K562 (cell line): ENCODE measurements around the gene GCN1. TPM values are rescaled to one million over a fixed set of nuclear protein-coding genes. Genes with fewer than 3 reads are reported as not detected.

Experiments
- ATAC-seq: fragments of 200-7000 bp; cut with Tn5 transposase; 3 replicates; pipeline ENCODE4 v1.9.1; 2020; ENCODE audit warnings: moderate library complexity
- BruUV-seq: library from RNA; stranded (reverse); fragments of 400-500 nt; replicated peaks from 2 replicates; lab custom pipeline; 2021; lab: Mats Ljungman, UMichigan
- CTCF ChIA-PET: fragments of 300-600 bp; formaldehyde crosslinking; extraction: SDS; loops from one replicate; lab custom pipeline; 2021; ENCODE audit warnings: low intra/inter-chr PET ratio; lab: Yijun Ruan, JAX
- POLR2A ChIA-PET: fragments of 300-600, 350-650 bp; sonication (Branson Sonifier 250); formaldehyde crosslinking; extraction: SDS; loops from one replicate; lab custom pipeline; 2021; ENCODE audit warnings: antibody characterized with exemption, inconsistent platforms; lab: Yijun Ruan, JAX
- DNase-seq, 4 experiments: peaks; one replicate each; pipeline versions ENCODE4 v3.0.0 to v3.0.0-alpha.2; 2011 to 2018; ENCODE audit warnings: low spot score in 3 of 4, mixed read lengths in 3 of 4; ENCODE audit errors: extremely low read depth in 1 of 4
- FAIRE-seq: peaks from 2 replicates; lab custom pipeline; 2011; peaks lifted over from hg19 to GRCh38; lab: Jason Lieb, UNC
- H2AFZ ChIP-seq: 2 replicates; pipeline ENCODE4 v1.6.0; 2011; ENCODE audit warnings: low read depth, low read length, control low read depth, inconsistent platforms
- H3K27ac ChIP-seq: fragments of 200-600 bp; 3 replicates; pipeline ENCODE4 v1.8.0; 2011; ENCODE audit warnings: low read depth, mild to moderate bottlenecking, control low read depth, inconsistent platforms, low read length, moderate library complexity, mixed read lengths; ENCODE audit errors: extremely low read depth
- H3K27me3 ChIP-seq, 2 experiments: fragments of 300-600 bp in 1 of 2; 2 replicates in 1 of 2; 3 replicates in 1 of 2; pipeline versions ENCODE4 v1.6.0 to v1.8.0; 2011; ENCODE audit warnings: inconsistent platforms in 2 of 2, low read length in 2 of 2, mild to moderate bottlenecking in 1 of 2, mixed read lengths in 1 of 2, moderate library complexity in 1 of 2; ENCODE audit not compliant: control insufficient read depth in 2 of 2, insufficient read depth in 2 of 2
- H3K36me3 ChIP-seq: fragments of 300-600 bp; 3 replicates; pipeline ENCODE4 v1.8.0; 2011; ENCODE audit warnings: mild to moderate bottlenecking, low read length, inconsistent platforms; ENCODE audit not compliant: control insufficient read depth, insufficient read depth
- H3K4me1 ChIP-seq, 2 experiments: fragments of 200-600 bp in 1 of 2; replicated peaks in 1 of 2; 2 replicates in 1 of 2; 3 replicates in 1 of 2; pipeline versions ENCODE4 v1.5.1 to v1.8.0; 2011; ENCODE audit warnings: inconsistent platforms in 2 of 2, low read length in 2 of 2, mild to moderate bottlenecking in 1 of 2, mixed read lengths in 1 of 2, moderate library complexity in 1 of 2; ENCODE audit not compliant: control insufficient read depth in 2 of 2, insufficient read depth in 2 of 2
- H3K4me2 ChIP-seq: 2 replicates; pipeline ENCODE4 v1.6.1; 2011; ENCODE audit warnings: low read length, control low read depth, inconsistent platforms, mixed read lengths; ENCODE audit not compliant: insufficient read depth
- H3K4me3 ChIP-seq: fragments of 200-600 bp; sonication (generic), shearing (Covaris generic); 2 replicates; pipeline ENCODE4 v1.5.1; 2016; ENCODE audit warnings: control low read depth, inconsistent platforms
- H3K79me2 ChIP-seq: fragments of 200-600 bp; 3 replicates; pipeline ENCODE4 v1.8.0; 2011; ENCODE audit warnings: low read length, inconsistent platforms; ENCODE audit not compliant: control insufficient read depth, insufficient read depth
- H3K9ac ChIP-seq, 2 experiments: 2 replicates each; pipeline versions ENCODE4 v1.6.0 to v1.6.1; 2011; ENCODE audit warnings: low read depth in 2 of 2, low read length in 2 of 2, control low read depth in 1 of 2, inconsistent platforms in 1 of 2, mild to moderate bottlenecking in 1 of 2, mixed read lengths in 1 of 2; ENCODE audit not compliant: insufficient read depth in 1 of 2
- H3K9me1 ChIP-seq: one replicate; pipeline ENCODE4 v1.6.0; 2011; ENCODE audit warnings: inconsistent platforms, mild to moderate bottlenecking, low read length, moderate library complexity; ENCODE audit not compliant: control insufficient read depth, insufficient read depth
- H3K9me3 ChIP-seq: replicated peaks from 2 replicates; pipeline ENCODE4 v1.5.1; 2011; ENCODE audit warnings: low read depth, low read length, inconsistent platforms; ENCODE audit not compliant: control insufficient read depth, insufficient read depth
- H4K20me1 ChIP-seq: replicated peaks from 2 replicates; pipeline ENCODE4 v1.6.1; 2011; ENCODE audit warnings: low read length, inconsistent platforms, mixed read lengths; ENCODE audit not compliant: control insufficient read depth, insufficient read depth
- COPS2 ChIP-seq: fragments of 450-650 bp; conservative IDR thresholded peaks from 2 replicates; pipeline ENCODE4 v1.6.1; 2016; ENCODE audit warnings: mild to moderate bottlenecking, moderate library complexity
- HDAC3 ChIP-seq: fragments of 450-650 bp; IDR thresholded peaks from 2 replicates; pipeline ENCODE4 v1.6.1; 2018; ENCODE audit warnings: borderline replicate concordance, mild to moderate bottlenecking, moderate library complexity; ENCODE audit not compliant: partially characterized antibody
- POLR2G ChIP-seq: fragments of 200-400 bp; formaldehyde crosslinking; IDR thresholded peaks from 2 replicates; pipeline ENCODE4 v1.6.1; 2017; ENCODE audit warnings: low read depth, mild to moderate bottlenecking, antibody characterized with exemption, low read length, moderate library complexity
- RBM22 ChIP-seq: fragments of 200-400 bp; formaldehyde crosslinking; IDR thresholded peaks from 2 replicates; pipeline ENCODE4 v1.6.1; 2018; ENCODE audit warnings: low read length, low read depth; ENCODE audit not compliant: poor library complexity, severe bottlenecking
- TEAD1 ChIP-seq, 2 experiments: fragments of 450-650 bp in 1 of 2; sonication (generic) in 1 of 2; formaldehyde crosslinking; IDR thresholded peaks; 2 replicates each; pipeline versions ENCODE4 v1.4.0 to v1.8.0; 2020 to 2022; ENCODE audit warnings: mild to moderate bottlenecking in 2 of 2, missing genetic modification reagents in 1 of 2
- WGBS: fragments of 100-300 bp; shearing (Covaris generic); methylation state at CpG from one replicate; pipeline ENCODE4 v1.1.6; 2016; ENCODE audit warnings: low coverage, mixed read lengths; ENCODE audit not compliant: insufficient coverage; ENCODE audit errors: missing lambda C conversion rate; 5-methylcytosine and 5-hydroxymethylcytosine counted together
- in situ Hi-C: fragments of 300-500 bp; cut with MboI; formaldehyde crosslinking; loops from 4 replicates; pipeline ENCODE4 v1.15.0; 2018; ENCODE audit warnings: inconsistent platforms, mixed read lengths
- intact Hi-C: fragments of 100-400 bp; cut with micrococcal nuclease; formaldehyde crosslinking; loops from 2 replicates; pipeline ENCODE4 v1.14.2; 2022
- polyA plus RNA-seq, 8 experiments: library from polyadenylated mRNA; depleted of rRNA in 4 of 8; stranded (reverse) in 5 of 8; unstranded in 3 of 8; fragments of >200 nt; fragmentation: Nextera tagmentation in 2 of 8; fragmentation: Illumina TruSeq in 1 of 8; extraction: Ambion mirVana in 2 of 8; extraction: Trizol in 1 of 8; gene quantifications; 2 replicates each; pipeline versions ENCODE4 v1.2.1 to v1.2.3, GENCODE V29; 2011 to 2014; ENCODE audit warnings: inconsistent platforms in 1 of 8, missing spikeins in 1 of 8
- total RNA-seq, 7 experiments: library from RNA; depleted of rRNA in 6 of 7; stranded (reverse); fragments of >200 nt in 6 of 7; fragmentation: Illumina TruSeq in 2 of 7; extraction: Trizol in 2 of 7; gene quantifications; 2 replicates each; pipeline versions ENCODE4 v1.2.1 to v1.2.3, GENCODE V29; 2011 to 2021; ENCODE audit warnings: low replicate concordance in 1 of 7
- TF ChIP-seq, protein P1 (sequence below): conservative IDR thresholded peaks from 2 replicates; pipeline ENCODE4 v1.6.1; 2011; ENCODE audit warnings: low read depth, mild to moderate bottlenecking, low read length; ENCODE audit not compliant: control insufficient read depth
- TF ChIP-seq, protein P2 (sequence below): sonication (generic); formaldehyde crosslinking; IDR thresholded peaks from 2 replicates; pipeline ENCODE4 v1.5.0; 2020; ENCODE audit warnings: missing genetic modification reagents

The GCN1 gene
- total and polyA plus RNA-seq, 9 of the 15 experiments (the other 6 are each of a cell fraction or from before 2014, with no cell fraction given) = 11.9 to 190 (median 51.7) TPM

DNA sequence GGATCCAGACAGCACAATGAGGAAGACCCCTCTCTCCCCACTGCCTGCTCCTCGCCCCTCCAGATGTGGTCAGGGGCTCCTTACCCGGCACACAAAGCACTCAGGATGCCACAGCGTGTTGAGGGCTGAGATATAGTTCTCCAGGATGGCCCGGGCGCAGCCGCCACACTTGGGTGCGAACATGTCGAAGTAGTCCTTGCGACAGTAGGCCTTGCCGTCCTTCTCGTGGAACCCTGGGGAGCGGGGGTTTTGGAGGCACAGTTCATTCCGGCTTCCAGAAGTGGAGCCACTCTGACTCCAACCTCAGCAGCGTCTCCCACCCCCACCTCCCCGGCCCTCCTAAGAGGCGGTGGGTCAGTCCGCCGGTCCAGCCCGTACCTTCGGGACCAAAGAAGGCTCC, 19.2 kb upstream of the GCN1 start:
- WGBS = 94% methylated on average over 17 of the region's 20 CpGs

More for the DNA sequence above, 19.2 kb upstream of the GCN1 start:
- intact Hi-C loops = no loop called here
- H4K20me1 ChIP-seq = no peaks in the 10 kb centered on the region
- in situ Hi-C loops = no loop called here
- DNase-seq (no peak), FAIRE-seq (no peak), ATAC-seq (no peak)
- ChIA-PET CTCF (no interaction called here), POLR2A (interaction anchor here (1.4 to 1.7 kb wide), 2 partner anchors 13 to 78 kb away, joined by 3 to 4 read pairs; partner anchors contain the start of genes RNU4-2 and RPLP0)
- no peak overlapping the region for H3K4me2 ChIP-seq
- peaks cover 60% of the 10 kb centered on the region; the same call in 2 of the 3 replicates for H3K36me3 ChIP-seq
- no peaks in the 10 kb centered on the region for H3K27me3 ChIP-seq
- no peak overlapping the region for H3K27ac ChIP-seq
- no peak overlapping the region for H3K4me3 ChIP-seq
- no peak overlapping the region for H3K9ac ChIP-seq
- peaks cover 0 to 34% of the 10 kb centered on the region in 2 experiments; a peak in 2 of 5 replicates for H3K4me1 ChIP-seq
- no peaks in the 10 kb centered on the region for H3K79me2 ChIP-seq
- H3K9me3 ChIP-seq = no peaks in the 10 kb centered on the region
- H2AFZ ChIP-seq = no peak overlapping the region
- TF ChIP-seq, protein P1, sequence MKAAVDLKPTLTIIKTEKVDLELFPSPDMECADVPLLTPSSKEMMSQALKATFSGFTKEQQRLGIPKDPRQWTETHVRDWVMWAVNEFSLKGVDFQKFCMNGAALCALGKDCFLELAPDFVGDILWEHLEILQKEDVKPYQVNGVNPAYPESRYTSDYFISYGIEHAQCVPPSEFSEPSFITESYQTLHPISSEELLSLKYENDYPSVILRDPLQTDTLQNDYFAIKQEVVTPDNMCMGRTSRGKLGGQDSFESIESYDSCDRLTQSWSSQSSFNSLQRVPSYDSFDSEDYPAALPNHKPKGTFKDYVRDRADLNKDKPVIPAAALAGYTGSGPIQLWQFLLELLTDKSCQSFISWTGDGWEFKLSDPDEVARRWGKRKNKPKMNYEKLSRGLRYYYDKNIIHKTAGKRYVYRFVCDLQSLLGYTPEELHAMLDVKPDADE = no peak
- TF ChIP-seq, protein P2, sequence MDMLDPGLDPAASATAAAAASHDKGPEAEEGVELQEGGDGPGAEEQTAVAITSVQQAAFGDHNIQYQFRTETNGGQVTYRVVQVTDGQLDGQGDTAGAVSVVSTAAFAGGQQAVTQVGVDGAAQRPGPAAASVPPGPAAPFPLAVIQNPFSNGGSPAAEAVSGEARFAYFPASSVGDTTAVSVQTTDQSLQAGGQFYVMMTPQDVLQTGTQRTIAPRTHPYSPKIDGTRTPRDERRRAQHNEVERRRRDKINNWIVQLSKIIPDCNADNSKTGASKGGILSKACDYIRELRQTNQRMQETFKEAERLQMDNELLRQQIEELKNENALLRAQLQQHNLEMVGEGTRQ (CRISPR knock-in tag) = no peak
- TF ChIP-seq COPS2 (no peak), HDAC3 (no peak), RBM22 (peak; percentile 25), TEAD1 (CRISPR knock-in tag; IDR thresholded peaks at IDR 0.05) (no peak), POLR2G (peak; percentile 57; the same call in 1 of the 2 replicates)
- H3K9me1 ChIP-seq = no peaks in the 10 kb centered on the region
- BruUV-seq = no TSS peak
